HG02943 (cell line): Measurements from ENCODE around the gene PEX5L.

Source experiments
- ATAC-seq: cut with Tn5 transposase; IDR thresholded peaks from one replicate; pipeline ENCODE4 v1.9.1; 2021; ENCODE audit warnings: mild to moderate bottlenecking, low read depth, moderate library complexity; ENCODE audit not compliant: unreplicated experiment

The PEX5L gene

GRCh38 chr3:179853176-179853575, 183.6 kb downstream of the PEX5L start:
- ATAC-seq: no peak

GRCh38 chr3:179852142-179852905, 184.4 kb downstream of the PEX5L start:
- no peak for ATAC-seq

DNA sequence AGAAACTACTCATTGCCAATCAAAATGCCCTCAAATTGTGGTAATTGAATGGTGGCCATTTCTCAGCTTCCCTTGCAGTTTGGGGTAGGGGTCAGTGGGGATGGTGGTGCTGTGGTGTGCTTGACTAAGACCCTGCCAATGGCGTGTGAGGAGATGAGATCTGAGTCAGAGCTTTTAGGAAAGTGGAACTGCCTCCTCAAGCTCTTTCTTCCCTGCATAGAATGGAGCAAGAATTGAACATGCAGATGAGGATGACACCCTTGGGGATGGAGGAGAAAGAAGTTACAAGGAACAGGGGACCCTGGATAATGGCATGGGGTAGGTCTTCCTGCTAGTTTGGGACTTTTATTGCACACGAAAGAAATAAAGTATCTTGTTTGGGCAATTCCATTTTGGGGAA, 188.0 kb downstream of the PEX5L start:
- no peak for ATAC-seq

- ATAC-seq: no peak
Observed at GRCh38 chr3:179842061-179842460, 194.7 kb downstream of the PEX5L start.

DNA sequence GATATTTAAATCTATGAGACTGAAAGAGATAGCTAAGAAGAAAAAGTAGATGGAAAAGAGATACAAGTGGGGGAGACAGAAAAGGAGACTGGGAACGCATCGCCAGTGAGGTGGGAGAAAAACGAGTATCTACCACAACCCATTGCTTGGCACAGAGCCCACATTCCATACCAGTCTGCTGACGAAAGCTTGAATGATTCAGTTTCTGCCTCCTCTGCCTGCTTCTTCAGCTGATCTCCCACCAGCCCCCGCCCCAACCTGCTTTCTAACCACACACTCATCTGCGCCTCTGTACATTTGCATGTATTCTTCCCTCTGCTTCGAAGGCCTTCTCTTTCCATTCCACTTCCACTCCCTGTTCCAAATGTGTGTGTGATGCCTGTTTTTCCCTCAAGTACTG, 195.8 kb downstream of the PEX5L start:
- ATAC-seq: no peak

- no peak for ATAC-seq
Observed at GRCh38 chr3:179837374-179837773, 199.4 kb downstream of the PEX5L start.

DNA sequence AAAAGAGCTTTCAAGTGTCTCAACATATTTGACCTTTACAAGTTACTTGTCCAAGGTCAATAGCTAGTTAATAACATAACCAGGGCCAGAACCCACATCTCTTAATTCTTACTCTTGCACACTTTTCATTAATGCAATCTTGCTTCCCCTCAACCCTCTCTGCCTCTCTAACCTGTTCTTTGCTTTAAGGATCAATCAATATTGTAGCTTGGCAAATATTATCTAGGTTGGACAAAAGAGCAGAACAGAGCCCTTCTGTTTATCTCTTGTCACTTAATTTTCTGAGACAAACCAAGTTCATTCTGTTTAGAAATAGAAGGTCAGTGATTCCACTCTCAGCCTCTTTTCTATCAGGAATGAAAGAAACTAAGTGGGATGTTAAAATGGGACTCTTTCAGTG, 203.4 kb downstream of the PEX5L start:
- ATAC-seq: no peak

DNA sequence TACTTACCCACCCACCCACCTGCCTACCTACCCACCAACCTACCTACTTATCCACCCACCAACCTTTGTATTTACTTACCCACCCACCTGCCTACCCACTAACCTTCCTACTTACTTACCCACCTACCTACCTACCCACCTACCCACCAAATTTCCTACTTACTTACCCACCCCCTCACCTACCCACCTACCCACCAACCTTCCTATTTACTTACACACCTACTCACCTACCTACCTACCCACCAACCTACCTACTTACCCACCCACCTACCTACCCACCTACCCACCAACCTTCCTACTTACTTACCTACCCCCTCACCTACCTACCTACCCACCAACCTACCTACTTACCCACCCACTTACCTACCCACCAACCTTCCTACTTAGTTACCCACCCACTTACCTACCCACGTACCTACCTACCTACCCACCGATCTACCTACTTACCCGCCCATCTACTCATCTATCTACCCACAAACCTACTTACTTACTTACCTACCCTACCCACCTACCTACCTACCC, 204.3 kb downstream of the PEX5L start:
- no peak for ATAC-seq

DNA sequence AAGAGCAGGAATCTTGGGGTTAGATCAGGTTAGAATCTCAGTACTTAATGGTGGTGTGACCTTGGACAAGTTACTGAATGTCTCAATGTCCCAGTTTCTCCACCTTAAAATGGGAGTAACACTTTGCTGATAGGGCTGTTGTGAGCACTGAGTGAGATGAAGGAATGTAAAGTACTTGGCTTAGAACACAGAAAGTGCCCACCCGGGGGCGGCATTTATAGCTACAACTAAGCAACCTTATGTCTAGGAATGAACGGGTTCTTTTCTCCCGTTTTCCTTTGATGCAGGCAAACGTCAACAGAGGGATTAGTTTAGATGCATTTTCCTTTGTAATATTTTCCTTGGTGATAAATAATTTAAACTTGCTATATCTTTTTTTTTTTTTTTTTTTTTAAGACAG, 207.3 kb downstream of the PEX5L start:
- no peak for ATAC-seq

GRCh38 chr3:179828738-179829137, 208.0 kb downstream of the PEX5L start:
- ATAC-seq: no peak

DNA sequence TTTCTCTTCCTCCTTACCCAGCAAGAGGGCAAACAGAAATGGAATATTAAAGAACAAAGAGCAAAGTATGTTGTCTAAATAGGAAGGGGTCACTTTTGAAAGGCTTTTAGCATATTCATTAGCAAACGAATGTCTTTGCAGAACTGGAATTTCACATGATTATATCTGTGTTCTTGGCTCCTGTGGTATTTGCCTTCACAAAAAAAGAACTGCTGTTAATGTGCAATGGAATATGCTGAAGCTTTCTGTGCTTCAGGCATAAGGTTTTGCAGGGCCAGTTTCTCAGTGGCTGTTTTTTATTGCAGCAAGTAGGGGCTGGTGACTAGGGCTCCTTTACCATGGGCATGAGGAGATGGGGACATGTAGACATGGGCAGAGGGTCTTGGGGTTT, 210.5 kb downstream of the PEX5L start:
- ATAC-seq: no peak

DNA sequence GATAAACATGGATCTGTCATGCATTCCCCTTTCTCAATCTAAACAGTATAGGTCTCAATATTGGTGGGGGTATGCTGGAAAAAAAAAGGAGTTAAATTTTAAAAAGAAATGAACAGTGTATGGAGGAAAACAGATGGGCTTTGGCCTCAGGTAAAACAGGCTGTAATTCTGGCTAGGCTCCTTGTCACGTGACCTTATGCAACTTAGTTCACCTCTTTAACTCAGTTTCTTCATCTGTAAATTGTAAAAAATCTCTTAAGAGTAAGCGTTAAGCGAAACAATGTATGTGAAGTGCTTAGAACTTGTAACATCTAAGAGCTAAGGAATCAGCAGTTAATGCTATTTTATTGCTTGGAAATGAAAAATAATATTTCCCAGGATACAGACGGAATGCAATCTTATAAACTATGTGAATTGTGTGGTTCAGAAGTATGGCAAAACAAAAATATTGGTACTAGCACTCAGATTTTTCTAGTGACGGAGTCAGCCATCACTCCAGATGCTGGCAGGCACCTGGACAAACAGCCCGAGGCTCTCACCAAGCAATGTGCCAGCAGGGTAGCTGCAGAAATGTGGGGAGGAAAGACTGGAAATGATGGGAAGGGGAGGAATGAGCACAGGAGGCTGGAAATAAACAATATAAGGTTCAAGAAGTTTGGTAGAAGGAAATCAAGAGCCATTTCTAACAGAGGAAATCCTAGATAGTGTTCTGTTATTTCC, 211.1 kb downstream of the PEX5L start:
- no peak for ATAC-seq

- no peak for ATAC-seq
Observed at GRCh38 chr3:179822296-179822695, 214.4 kb downstream of the PEX5L start.

DNA sequence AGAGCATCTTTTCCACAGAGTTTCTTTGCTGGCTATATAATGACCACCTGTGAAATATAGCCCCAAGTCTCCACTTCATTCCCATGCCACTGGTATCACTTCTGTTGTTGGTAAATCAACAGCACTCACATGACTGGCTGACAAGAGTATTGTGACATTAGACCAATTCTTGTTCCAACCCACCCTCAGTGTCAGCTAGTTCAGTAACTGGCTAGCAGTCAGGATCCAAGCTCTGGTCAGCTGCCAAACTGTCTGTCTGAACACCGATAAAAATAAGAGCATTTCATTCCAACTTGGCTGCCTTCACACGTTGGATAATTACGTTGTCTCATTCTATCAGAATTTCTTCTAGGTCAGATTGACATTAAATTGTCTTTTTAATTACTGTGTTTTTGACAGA, 217.4 kb downstream of the PEX5L start:
- no peak for ATAC-seq

GRCh38 chr3:179812096-179812382, 224.7 kb downstream of the PEX5L start:
- no peak for ATAC-seq

DNA sequence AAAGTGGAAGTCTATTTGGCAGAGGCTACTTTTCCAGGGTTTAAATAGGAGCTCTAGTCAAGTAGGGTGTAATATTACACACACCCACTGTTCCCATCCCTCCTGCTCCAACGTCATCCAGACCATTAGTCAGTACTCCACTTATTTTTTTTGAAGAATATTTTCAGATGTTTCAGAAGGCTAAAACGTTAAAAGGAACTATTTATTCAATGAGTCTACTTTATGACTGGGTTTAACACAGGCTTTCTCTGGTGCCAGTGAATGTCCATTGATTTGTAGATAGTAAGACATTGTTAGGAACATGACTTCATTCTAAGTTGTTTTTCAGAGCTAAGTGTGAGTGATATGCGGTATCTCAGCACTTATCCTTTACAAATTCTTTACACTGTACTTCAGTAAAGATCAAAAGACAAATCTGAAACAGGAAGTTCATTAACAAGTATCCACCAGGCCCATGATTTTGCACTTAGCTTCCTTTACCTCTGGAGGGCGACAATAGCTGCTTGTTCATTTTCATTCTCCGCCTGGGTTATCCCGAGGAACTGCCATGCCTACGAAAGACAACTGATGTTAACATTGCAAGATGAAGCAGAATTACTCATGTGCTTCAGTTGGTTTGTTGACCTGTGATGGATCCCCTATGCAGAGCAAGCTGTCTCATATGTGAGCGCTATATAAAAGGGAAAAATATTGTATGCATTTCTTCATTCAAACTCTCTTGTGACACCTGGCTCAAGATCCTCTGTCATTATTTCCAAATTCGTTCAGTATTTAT, 225.2 kb downstream of the PEX5L start:
- no peak for ATAC-seq

DNA sequence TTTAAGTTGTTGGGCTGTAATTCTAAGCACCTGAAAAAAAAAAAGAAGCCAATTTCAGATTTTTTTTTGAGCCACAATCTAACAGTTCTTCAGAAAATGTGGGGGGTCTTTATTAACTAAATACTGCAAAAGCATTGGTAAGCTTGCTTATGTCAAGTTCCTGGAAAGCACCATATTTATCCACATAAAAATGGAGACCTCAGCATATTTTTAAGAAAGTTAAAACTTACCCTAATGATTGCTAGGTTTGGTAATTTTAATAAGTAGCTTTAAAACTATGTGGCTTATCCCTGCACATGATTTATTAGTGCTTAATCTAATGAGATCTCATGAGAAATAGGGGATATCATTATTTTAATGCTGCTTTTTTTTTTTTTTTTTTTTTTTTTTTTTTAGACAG, 227.1 kb downstream of the PEX5L start:
- ATAC-seq: no peak

DNA sequence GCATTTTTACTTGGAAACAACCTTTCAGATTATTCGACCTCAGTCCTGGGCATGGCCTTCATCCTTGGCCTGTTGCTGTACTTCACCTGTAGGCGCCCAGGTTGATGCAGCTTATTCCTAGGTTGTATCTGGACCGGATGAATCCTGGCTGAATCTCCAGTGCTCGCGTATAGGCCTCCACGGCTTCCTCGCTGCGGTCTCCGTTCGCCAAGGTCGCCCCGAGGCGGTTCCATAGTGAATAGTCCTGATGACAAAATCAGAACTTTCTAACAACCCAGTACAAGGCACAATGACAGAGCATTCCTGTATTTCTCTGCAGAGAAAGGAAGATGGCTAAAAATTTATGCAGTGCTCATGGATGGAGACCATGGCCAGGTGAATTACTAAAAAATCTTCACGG, 229.1 kb downstream of the PEX5L start:
- no peak for ATAC-seq

- no peak for ATAC-seq
Observed at GRCh38 chr3:179806177-179806576, 230.6 kb downstream of the PEX5L start.

- no peak for ATAC-seq
Observed at GRCh38 chr3:179801856-179802255, 234.9 kb downstream of the PEX5L start.

DNA sequence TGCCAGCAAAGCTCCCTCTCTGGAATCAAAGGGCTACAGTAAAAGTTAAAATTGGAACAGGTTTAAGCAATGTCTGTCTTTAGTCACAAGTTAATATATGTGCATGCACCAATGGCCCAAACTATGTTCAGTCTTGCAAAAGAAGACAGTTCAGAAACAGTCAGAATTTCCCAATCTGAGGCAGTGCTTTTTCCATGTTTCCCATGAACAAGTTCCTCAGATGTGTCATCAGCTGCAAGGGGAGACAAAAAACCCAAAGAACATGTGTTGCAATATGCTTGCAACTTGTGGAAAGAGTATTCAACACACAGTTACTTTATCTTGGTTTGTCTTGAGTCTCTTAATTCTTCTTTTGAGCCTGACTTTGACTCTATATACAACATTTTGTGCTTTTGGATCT, 235.5 kb downstream of the PEX5L start:
- no peak for ATAC-seq
